ENCODE data around the gene KLF16.

Gene KLF16

DNA sequence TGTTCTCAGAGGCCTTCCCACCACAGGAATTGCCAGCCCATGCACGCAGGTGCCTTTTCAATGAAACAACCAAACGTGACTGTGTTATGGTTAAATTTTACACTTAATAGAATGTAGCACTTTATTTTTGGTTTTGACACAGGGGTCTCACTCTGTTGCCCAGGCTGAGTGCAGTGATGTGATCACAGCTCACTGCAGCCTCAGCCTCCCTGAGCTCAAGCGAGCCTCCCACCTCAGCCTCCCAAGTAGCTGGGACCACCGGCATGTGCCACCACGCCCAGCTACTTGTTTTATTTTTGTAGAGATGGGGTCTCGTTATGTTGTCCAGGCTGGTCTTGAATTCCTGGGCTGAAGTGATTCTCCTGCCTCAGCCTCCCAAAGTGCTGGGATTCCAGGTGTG lies 58.5 kb downstream of the KLF16 start:
- no peak overlapping the region for H3K4me3 ChIP-seq (ENCODE audit: low read depth, low read length)
- TF ChIP-seq CTCF (IDR thresholded peaks at IDR 0.05; ENCODE audit: low read depth, low read length) = no peak

Data from WI38 (cell line).